Stomach smooth muscle (tissue), 2 donors: ENCODE results near the gene ARMC8.

Experiments
- H3K27ac ChIP-seq: one replicate; pipeline ENCODE4 v1.7.0; 2013; ENCODE audit warnings: mild to moderate bottlenecking, low read length, inconsistent platforms
- H3K27me3 ChIP-seq, 2 donors: one replicate each; pipeline ENCODE4 v1.7.0; 2013; ENCODE audit warnings: low read length in 2 of 2; ENCODE audit not compliant: insufficient read depth in 2 of 2, control insufficient read depth in 1 of 2
- H3K36me3 ChIP-seq, 2 donors: one replicate each; pipeline ENCODE4 v1.7.0; 2013; ENCODE audit warnings: low read length in 2 of 2; ENCODE audit not compliant: control insufficient read depth in 2 of 2, insufficient read depth in 2 of 2
- H3K4me1 ChIP-seq: one replicate; pipeline ENCODE4 v1.7.0; 2013; ENCODE audit warnings: low read length; ENCODE audit not compliant: control insufficient read depth, insufficient read depth
- H3K4me3 ChIP-seq, 2 donors: one replicate each; pipeline ENCODE4 v1.7.0; 2013; ENCODE audit warnings: low read length in 2 of 2
- H3K9ac ChIP-seq, 2 donors: one replicate each; pipeline ENCODE4 v1.7.0; 2013; ENCODE audit warnings: low read length in 2 of 2, mild to moderate bottlenecking in 1 of 2
- H3K9me3 ChIP-seq, 2 donors: one replicate each; pipeline ENCODE4 v1.7.0; 2013; ENCODE audit warnings: low read length in 2 of 2; ENCODE audit not compliant: control insufficient read depth in 2 of 2
- donor health status: healthy.
- donor health status: Pancreatic carcinoma.

ARMC8 gene

DNA sequence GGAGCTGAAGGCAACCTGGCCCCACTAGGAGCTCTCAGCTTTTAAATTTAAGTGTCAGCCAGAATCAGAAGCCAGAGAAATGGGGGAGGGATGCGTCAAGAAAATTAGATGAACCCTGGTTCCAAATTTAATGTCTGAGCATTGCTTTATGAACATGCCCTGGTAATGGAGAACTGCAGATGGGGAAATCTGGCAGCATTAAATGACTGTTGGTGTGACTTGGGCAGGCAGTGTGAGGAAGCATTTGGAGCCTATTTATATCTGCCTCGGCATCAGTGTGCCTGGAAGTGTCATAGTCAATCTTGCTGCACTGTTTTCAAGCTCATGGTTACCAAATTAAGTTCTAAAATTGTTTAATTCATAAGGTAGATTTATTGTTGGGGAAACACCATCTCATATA is 113.5 kb downstream of the ARMC8 start:
- H3K36me3 ChIP-seq: peaks cover 5 to 19% of the 10 kb centered on the region in 2 donors
- no peaks in the 10 kb centered on the region for H3K9me3 ChIP-seq
- no peak overlapping the region for H3K9ac ChIP-seq
- no peaks in the 10 kb centered on the region for H3K27me3 ChIP-seq
- no peak overlapping the region for H3K27ac ChIP-seq
- no peak overlapping the region for H3K4me3 ChIP-seq
- H3K4me1 ChIP-seq: no peaks in the 10 kb centered on the region

DNA sequence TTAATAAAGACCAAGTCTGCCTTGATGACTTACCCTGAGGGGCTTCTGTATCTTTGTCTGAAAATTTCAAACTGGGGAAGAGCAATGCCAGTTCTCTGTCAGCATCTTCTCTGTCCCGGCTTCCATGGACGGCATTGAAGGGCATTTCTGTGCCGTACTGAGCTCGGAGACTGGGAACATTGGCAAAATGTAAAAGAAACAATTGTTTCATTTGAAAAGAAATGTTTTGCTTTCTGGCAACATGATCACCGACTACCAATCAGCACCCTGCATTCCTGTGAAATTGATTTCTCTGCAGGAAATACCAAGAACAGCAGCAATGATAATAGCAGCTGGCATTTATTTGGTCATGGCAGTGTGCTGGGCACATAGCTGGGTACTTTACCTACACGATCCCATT is 116.4 kb downstream of the ARMC8 start:
- no peak overlapping the region for H3K4me3 ChIP-seq
- H3K9ac ChIP-seq: no peak overlapping the region
- H3K36me3 ChIP-seq: peaks cover 0 to 8% of the 10 kb centered on the region in 2 donors
- H3K9me3 ChIP-seq: peaks cover 4 to 8% of the 10 kb centered on the region in 2 donors
- H3K27me3 ChIP-seq: peaks cover 0 to 2% of the 10 kb centered on the region in 2 donors
- H3K4me1 ChIP-seq: no peaks in the 10 kb centered on the region
- no peak overlapping the region for H3K27ac ChIP-seq

DNA sequence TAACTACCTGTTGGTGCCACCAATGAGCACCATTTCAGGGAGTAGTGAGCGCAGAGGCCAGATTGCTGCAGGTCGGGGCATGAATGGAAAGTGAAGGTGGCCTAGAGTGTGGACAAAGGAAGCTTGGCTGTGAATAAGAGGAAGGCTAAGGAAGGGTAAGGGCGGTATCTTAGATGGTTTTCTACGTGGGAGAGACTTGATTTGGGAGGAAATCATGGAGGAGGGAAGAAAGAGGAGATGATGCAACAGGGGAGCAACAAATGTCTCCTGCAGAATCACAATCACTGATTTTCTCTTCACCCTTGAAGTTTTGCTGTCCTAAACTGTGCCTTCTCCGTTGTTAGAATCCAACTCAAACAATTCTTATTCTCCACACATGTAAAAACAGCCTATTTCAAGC is 120.8 kb downstream of the ARMC8 start:
- Histone ChIP-seq H3K9me3 (peaks cover 6 to 8% of the 10 kb centered on the region in 2 donors), H3K27me3 (peaks cover 0 to 2% of the 10 kb centered on the region in 2 donors), H3K9ac (no peak overlapping the region), H3K36me3 (no peaks in the 10 kb centered on the region), H3K27ac (no peak overlapping the region), H3K4me1 (no peaks in the 10 kb centered on the region), H3K4me3 (no peak overlapping the region)

DNA sequence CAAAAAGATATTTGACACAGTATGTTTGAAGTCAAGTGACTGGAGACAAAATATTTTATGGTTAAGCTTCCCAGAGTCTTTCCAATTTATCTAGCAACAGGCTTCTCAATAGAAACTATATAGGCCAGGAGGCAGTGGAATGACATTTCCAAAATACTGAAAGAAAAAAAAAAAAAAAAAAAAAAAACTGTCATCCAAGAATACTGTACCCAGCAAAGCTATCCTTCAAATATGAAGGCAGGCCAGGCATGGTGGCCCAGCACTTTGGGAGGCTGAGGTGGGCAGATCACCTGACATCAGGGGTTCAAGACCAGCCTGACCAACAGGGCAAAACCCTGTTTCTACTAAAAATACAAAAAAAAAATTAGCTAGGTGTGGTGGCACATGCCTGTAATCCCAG is 121.7 kb downstream of the ARMC8 start:
- Histone ChIP-seq H3K9me3 (peaks cover 6 to 8% of the 10 kb centered on the region in 2 donors), H3K27ac (no peak overlapping the region), H3K36me3 (no peaks in the 10 kb centered on the region), H3K27me3 (peaks cover 0 to 2% of the 10 kb centered on the region in 2 donors), H3K4me3 (no peak overlapping the region), H3K9ac (no peak overlapping the region), H3K4me1 (no peaks in the 10 kb centered on the region)

DNA sequence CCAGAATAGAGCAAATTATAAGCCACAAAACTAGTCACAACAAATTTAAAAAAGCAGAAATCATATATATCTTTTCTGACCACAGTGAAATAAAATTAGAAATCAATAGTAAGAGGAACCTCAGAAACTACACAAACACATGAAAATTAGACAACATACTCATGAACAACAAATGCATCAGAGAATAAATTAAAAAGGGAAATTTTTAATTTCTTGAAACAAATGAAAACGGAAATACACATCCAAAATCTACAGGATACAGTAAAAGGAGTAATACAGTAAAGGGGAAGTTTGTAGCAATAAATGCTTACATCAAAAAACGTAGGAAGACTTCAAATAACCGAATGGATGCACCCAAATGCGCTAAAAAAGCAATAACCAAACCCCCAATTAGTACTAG is 123.4 kb downstream of the ARMC8 start:
- Histone ChIP-seq H3K9ac (no peak overlapping the region), H3K4me1 (no peaks in the 10 kb centered on the region), H3K9me3 (peaks cover 6 to 8% of the 10 kb centered on the region in 2 donors), H3K4me3 (no peak overlapping the region), H3K27ac (no peak overlapping the region), H3K36me3 (no peaks in the 10 kb centered on the region), H3K27me3 (peaks cover 0 to 2% of the 10 kb centered on the region in 2 donors)

DNA sequence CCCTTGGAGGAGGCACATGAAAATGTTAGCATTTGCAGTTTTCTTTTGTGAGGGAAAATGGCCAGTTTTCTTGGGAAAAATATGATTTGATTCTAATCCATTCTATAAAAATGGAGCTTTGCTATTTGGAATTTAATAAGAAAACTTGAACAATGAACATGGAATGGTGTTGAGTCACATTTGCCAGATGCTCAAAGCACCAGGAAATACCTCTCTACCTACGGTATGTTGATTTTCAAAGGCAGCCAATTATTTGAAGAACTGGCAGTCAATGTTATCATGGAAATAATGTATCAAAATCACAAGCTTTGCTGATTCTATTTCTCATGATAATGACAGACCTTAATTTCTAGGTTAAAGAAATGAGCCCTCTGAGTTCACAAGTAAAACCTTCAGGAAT is 127.7 kb downstream of the ARMC8 start:
- H3K4me1 ChIP-seq: no peaks in the 10 kb centered on the region
- H3K36me3 ChIP-seq: no peaks in the 10 kb centered on the region
- H3K9me3 ChIP-seq: peaks cover 0 to 1% of the 10 kb centered on the region in 2 donors

DNA sequence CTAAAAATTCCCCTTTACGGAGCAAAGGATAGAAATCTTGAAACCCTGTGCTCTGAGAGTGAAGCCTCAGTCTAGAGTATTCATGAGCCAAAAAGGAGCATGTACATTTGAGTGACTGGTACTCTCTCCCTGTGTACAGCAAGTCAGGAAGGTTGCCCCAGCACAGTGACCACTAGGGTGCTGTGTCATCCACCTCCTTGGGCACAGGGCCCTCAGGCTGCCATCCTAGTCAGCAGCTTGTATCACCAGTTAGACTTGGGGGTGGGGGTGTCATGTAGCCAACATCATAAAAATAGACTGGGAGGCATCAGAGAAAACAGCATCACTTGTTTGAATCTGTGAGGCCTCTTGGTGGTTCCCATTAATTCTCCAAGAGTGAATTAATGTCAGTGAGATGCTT is 130.6 kb downstream of the ARMC8 start:
- H3K9ac ChIP-seq: no peak overlapping the region

More for the DNA sequence above, 127.7 kb downstream of the ARMC8 start:
- Histone ChIP-seq H3K27me3 (no peaks in the 10 kb centered on the region), H3K27ac (no peak overlapping the region), H3K9ac (no peak overlapping the region), H3K4me3 (no peak overlapping the region)

DNA sequence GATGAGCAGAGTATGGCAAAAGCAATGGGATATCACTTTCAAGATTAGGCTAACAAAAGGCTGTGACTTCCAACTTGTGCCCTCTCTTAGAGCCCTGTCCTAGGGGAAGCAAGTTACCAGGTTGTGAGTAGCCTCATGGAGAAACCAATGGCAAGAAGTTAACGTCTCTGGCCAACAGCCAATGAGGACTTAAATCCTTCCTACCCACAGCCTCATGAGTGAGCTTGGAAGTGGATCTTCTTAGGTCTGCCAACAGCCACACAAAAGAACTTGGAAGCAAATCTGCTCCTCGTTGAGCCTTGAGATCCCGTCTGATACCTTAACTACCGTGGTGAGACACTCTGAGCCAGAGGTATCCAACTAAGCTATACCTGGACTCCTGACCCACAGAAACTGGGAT is 136.9 kb downstream of the ARMC8 start:
- Histone ChIP-seq H3K9me3 (no peaks in the 10 kb centered on the region), H3K9ac (no peak overlapping the region), H3K27me3 (peaks cover 0 to 2% of the 10 kb centered on the region in 2 donors), H3K4me1 (no peaks in the 10 kb centered on the region), H3K36me3 (no peaks in the 10 kb centered on the region), H3K4me3 (no peak overlapping the region), H3K27ac (no peak overlapping the region)

More for the DNA sequence above, 130.6 kb downstream of the ARMC8 start:
- H3K4me3 ChIP-seq: no peak overlapping the region
- H3K9me3 ChIP-seq: no peaks in the 10 kb centered on the region
- H3K27me3 ChIP-seq: peaks cover 0 to 2% of the 10 kb centered on the region in 2 donors
- H3K4me1 ChIP-seq: no peaks in the 10 kb centered on the region
- H3K36me3 ChIP-seq: no peaks in the 10 kb centered on the region
- H3K27ac ChIP-seq: no peak overlapping the region

DNA sequence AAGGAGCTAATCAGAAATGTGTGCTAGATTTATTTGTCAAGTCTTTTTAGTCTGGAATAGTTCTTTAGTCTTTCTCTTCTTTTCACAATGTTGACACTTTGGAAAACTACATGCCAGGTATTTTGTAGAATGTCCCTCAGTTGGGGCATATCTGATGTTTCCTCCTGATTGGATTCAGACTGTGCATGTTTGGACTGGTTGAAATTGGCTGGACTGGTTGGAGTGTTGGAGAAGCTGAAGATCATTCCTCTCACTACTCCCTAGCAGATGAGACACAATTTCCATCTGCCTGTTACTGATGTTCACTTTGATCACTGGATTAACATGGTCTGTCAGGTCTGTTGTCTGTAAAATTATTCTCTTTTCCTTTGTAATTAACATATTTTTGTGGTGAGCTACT is 138.9 kb downstream of the ARMC8 start:
- Histone ChIP-seq H3K4me3 (no peak overlapping the region), H3K36me3 (no peaks in the 10 kb centered on the region), H3K27me3 (peaks cover 0 to 2% of the 10 kb centered on the region in 2 donors), H3K9ac (no peak overlapping the region), H3K27ac (no peak overlapping the region), H3K4me1 (peaks cover 5% of the 10 kb centered on the region), H3K9me3 (no peaks in the 10 kb centered on the region)

DNA sequence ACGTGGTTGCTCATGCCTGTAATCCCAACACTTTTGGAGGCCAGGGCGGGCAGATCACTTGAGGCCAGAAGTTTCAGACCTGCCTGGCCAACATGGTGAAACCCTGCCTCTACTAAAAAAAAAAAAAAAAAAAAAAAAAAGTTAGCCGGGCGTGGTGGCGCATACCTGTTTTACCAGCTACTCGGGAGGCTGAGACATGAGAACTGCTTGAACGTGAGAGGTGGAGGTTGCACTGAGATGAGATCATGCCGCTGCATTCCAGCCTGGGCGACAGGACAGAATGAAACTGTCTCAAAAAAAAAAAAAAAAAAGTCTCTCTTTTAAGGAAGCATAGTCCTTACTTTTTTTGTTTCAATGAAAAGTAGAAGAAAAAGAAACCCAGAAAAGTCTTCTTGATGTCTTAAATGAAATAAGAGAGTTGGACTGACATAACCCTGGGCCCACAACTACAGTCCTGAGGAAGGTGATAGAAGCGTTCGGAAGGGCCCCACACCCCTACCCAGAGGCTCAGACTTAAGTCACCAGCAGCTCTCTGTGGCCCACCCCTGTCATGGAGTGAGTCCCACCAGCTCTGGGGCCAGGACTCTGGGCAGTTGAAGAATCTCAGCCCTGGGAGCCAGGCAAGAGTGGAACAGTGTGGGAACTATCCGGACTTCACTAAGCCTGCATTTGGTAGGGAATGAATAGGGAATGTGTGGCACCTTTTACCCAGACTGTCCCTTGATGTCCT is 139.9 kb downstream of the ARMC8 start:
- no peak overlapping the region for H3K4me3 ChIP-seq
- H3K36me3 ChIP-seq: no peaks in the 10 kb centered on the region
- peaks cover 5% of the 10 kb centered on the region for H3K4me1 ChIP-seq
- H3K27ac ChIP-seq: no peak overlapping the region
- no peak overlapping the region for H3K9ac ChIP-seq
- no peaks in the 10 kb centered on the region for H3K9me3 ChIP-seq
- no peaks in the 10 kb centered on the region for H3K27me3 ChIP-seq

DNA sequence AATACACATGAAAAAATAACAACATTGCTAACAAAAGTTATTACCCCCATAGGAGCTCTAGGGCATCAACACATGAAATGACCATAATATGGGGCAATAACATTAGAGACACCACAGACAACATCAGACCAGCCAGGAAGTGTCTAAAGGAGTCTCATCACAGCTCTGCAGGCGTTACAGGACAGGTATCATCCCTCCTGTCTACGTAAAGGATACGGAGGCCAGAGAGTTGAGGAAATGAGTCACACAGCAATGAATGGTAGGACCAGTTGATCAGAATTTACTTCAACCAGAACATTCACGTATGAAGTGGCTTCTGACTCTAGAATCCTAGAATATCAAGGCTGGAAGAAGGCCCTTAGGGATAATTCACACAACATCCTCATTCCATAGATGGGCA is 140.7 kb downstream of the ARMC8 start:
- no peaks in the 10 kb centered on the region for H3K36me3 ChIP-seq
- no peaks in the 10 kb centered on the region for H3K27me3 ChIP-seq
- H3K9ac ChIP-seq: no peak overlapping the region
- no peaks in the 10 kb centered on the region for H3K9me3 ChIP-seq
- no peak overlapping the region for H3K4me3 ChIP-seq
- no peak overlapping the region for H3K27ac ChIP-seq
- H3K4me1 ChIP-seq: peaks cover 5% of the 10 kb centered on the region
